Measurements from ENCODE around the gene FAM3C. TPM values are rescaled to one million over a fixed set of nuclear protein-coding genes. Genes with fewer than 3 reads are reported as not detected.

Gene FAM3C
- total and polyA plus RNA-seq, 2 donors: 10.3 to 35.1 TPM

DNA sequence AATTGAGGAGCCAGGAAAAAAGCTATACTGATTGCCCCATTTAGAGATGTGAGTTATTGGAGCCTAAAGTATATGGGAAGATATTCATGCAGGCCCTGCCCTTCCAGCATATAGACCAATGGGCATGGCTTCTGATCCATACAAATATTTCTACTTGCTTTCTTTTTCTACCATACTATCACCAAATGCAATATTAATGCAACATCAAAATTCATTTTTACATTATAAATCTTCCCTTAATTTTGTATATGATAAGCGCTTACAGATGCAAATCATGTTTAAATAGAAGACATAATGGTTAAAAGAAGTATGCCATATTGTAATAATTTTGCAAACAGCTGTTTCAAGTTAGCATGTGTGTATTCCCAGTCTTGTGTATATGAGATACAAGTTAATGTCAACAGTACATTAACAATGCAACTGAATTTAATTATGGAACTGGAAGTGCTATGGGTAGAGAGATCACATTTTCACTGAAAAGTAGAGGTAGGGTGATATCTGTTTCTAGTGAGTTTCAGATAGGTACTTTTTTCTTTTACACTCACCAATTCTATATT is 91.9 kb downstream of the FAM3C start:
- no peaks in the 10 kb centered on the region for H3K9me3 ChIP-seq (ENCODE audit: control insufficient read depth in 2 of 2, insufficient read depth in 1 of 2, low read length in 1 of 2)
- no peak for DNase-seq (ENCODE audit: low read depth in 6 of 9, low spot score in 9 of 9)
- H3K36me3 ChIP-seq (ENCODE audit: control insufficient read depth in 2 of 2, insufficient read depth in 2 of 2, low read length in 1 of 2): no peaks in the 10 kb centered on the region
- WGBS: 97% methylated on average over 1 of the region's 1 CpG
- H3K27ac ChIP-seq (ENCODE audit: low read depth in 1 of 2, low read length in 1 of 2): no peak overlapping the region
- H3K27me3 ChIP-seq (ENCODE audit: control insufficient read depth in 2 of 2, insufficient read depth in 1 of 2, low read length in 1 of 2): no peaks in the 10 kb centered on the region
- H3K4me3 ChIP-seq (ENCODE audit: low read length in 2 of 2): no peak overlapping the region
- H3K4me1 ChIP-seq (ENCODE audit: control insufficient read depth in 2 of 2, insufficient read depth in 2 of 2, low read length in 2 of 2): no peaks in the 10 kb centered on the region

DNA sequence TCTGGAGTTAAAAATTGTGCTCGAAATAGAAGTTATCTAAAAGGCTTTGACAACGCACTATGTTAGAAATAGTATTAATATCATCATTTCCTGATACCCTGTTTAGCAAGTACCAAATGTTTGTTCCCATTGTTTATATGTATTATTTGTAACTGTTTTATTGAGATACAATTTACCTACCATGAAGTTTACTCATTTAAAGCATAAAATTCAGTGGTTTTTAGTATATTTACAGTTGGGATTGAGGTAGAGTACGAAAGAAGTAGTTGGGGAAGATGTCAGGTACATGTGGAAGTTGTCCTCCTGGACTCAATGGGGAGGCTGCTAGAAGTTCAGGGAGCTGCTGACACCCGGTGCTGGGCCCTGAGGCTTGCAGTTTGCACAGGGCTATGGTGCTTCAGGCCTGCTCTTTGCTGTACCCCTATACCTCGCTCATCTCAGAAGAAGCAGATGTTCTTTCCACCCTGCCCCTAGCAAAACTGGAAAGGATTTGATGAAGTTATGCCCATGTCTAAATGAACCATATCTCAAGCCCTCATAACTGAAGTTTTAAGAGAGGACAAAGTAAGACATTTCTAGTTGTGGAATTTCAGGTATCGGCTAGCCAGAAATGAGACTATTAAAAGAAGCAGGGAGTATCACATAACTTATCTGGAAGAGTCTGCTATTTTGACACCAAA is 92.5 kb downstream of the FAM3C start:
- Histone ChIP-seq H3K4me3 (ENCODE audit: low read length in 2 of 2) (no peak overlapping the region), H3K27me3 (ENCODE audit: control insufficient read depth in 2 of 2, insufficient read depth in 1 of 2, low read length in 1 of 2) (no peaks in the 10 kb centered on the region), H3K9me3 (ENCODE audit: control insufficient read depth in 2 of 2, insufficient read depth in 1 of 2, low read length in 1 of 2) (no peaks in the 10 kb centered on the region), H3K4me1 (ENCODE audit: control insufficient read depth in 2 of 2, insufficient read depth in 2 of 2, low read length in 2 of 2) (no peaks in the 10 kb centered on the region), H3K36me3 (ENCODE audit: control insufficient read depth in 2 of 2, insufficient read depth in 2 of 2, low read length in 1 of 2) (no peaks in the 10 kb centered on the region), H3K27ac (ENCODE audit: low read depth in 1 of 2, low read length in 1 of 2) (no peak overlapping the region)
- DNase-seq (ENCODE audit: low read depth in 6 of 9, low spot score in 9 of 9): no peak
- 96% methylated on average over 6 of the region's 6 CpGs for WGBS

DNA sequence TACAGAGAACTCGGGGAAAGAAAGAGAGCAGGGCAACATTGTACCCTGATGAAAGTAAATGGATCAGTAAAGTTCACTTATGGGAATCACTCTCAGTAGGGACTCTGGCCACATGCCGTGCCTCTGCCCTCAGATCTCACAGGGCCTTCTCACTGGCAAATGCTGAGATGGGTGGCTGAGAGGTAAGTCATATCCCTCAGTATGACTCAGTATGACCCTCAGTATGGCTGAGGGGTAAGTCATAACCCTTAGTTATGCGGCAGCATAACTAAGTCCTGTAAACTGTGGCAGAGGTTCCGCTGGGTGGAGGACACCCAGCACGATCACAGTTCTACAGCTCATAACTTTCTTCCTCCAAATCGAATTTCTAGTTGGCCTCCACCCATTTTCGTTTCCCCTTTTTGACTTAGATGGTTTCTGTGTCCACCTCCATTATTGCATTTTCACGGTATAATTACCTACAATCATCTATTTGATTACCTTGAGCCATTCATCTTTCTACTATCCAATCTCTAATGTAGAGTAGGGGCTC is 93.8 kb downstream of the FAM3C start:
- Histone ChIP-seq H3K4me1 (ENCODE audit: control insufficient read depth in 2 of 2, insufficient read depth in 2 of 2, low read length in 2 of 2) (no peaks in the 10 kb centered on the region), H3K9me3 (ENCODE audit: control insufficient read depth in 2 of 2, insufficient read depth in 1 of 2, low read length in 1 of 2) (no peaks in the 10 kb centered on the region), H3K36me3 (ENCODE audit: control insufficient read depth in 2 of 2, insufficient read depth in 2 of 2, low read length in 1 of 2) (no peaks in the 10 kb centered on the region), H3K4me3 (ENCODE audit: low read length in 2 of 2) (no peak overlapping the region), H3K27me3 (ENCODE audit: control insufficient read depth in 2 of 2, insufficient read depth in 1 of 2, low read length in 1 of 2) (no peaks in the 10 kb centered on the region), H3K27ac (ENCODE audit: low read depth in 1 of 2, low read length in 1 of 2) (no peak overlapping the region)
- DNase-seq (ENCODE audit: low read depth in 6 of 9, low spot score in 9 of 9): no peak
- 96% methylated on average over 8 of the region's 8 CpGs for WGBS

DNA sequence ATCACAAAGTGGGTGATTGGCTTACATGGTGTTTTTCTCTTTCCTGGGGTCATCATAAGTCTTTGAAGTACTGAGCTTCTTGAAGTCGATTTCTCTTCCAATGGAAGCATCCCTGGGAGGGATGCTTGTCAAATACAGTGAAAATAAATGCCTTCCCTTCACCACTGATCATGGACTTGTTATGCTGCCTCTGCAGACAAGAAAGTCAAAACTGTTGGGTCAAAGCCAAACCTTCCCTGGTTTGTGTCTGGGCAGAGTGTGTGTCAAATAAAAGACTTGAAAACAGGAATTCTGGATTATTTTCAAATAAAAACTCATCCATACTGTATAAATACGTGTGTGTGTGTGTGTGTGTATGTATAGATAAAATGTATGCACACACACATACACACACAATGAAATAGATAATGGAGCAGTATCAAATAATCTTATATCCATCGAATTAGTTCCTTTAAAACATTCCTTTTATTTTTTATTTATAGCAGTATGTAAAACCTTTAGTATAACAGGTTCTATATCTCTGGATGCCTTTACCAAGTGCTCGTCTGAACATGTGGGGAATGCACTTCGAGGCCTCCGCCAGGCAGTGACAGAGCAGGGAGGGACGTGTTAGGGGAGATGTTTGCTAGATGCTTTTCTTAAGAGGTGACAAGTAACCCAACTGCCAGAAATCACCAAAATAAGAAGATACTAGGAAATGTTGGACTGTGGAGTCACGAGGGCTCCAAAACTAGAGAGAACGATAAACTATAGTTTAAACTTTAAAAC is 94.5 kb downstream of the FAM3C start:
- Histone ChIP-seq H3K4me3 (ENCODE audit: low read length in 2 of 2) (no peak overlapping the region), H3K9me3 (ENCODE audit: control insufficient read depth in 2 of 2, insufficient read depth in 1 of 2, low read length in 1 of 2) (no peaks in the 10 kb centered on the region), H3K36me3 (ENCODE audit: control insufficient read depth in 2 of 2, insufficient read depth in 2 of 2, low read length in 1 of 2) (no peaks in the 10 kb centered on the region), H3K27ac (ENCODE audit: low read depth in 1 of 2, low read length in 1 of 2) (no peak overlapping the region), H3K27me3 (ENCODE audit: control insufficient read depth in 2 of 2, insufficient read depth in 1 of 2, low read length in 1 of 2) (no peaks in the 10 kb centered on the region), H3K4me1 (ENCODE audit: control insufficient read depth in 2 of 2, insufficient read depth in 2 of 2, low read length in 2 of 2) (no peaks in the 10 kb centered on the region)
- WGBS: 82% methylated on average over 9 of the region's 9 CpGs
- no peak for DNase-seq (ENCODE audit: low read depth in 6 of 9, low spot score in 9 of 9)

DNA sequence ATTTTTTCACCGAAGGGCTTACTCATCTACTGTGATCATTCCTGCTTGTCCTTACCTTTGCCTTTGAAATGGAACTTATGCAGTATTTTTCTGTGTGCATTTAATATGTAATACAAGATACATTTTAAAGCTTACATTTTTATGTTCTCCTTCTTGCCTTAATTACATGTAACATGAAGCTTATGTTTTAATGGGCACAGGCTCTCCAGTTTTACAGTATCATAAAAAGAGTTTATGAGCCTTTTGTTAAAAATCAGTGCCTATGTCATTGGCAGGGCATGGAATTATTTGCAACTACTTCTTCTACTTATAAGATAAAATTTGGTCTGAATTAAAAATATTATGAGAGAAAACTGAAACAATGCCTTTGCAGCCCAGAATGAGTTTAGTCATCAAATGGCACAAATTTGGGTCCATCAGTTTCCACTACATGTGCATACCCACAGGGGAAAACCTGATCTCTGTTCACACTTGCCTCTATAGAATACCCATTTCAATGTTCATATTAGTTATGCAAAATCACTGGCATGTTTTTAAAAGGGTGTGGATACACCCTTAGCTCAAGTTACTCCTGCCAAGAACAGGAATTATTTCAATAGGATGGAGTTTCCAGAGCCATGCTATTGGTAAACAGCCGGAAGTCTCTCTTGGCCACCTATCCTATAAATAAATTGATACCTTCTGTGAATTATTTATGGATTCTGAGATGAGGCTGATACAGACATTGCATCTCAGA is 95.3 kb downstream of the FAM3C start:
- Histone ChIP-seq H3K4me3 (ENCODE audit: low read length in 2 of 2) (no peak overlapping the region), H3K27ac (ENCODE audit: low read depth in 1 of 2, low read length in 1 of 2) (no peak overlapping the region)
- 94% methylated on average over 2 of the region's 2 CpGs for WGBS

More for the DNA sequence above, 95.3 kb downstream of the FAM3C start:
- H3K36me3 ChIP-seq (ENCODE audit: control insufficient read depth in 2 of 2, insufficient read depth in 2 of 2, low read length in 1 of 2): no peaks in the 10 kb centered on the region
- no peak for DNase-seq (ENCODE audit: low read depth in 6 of 9, low spot score in 9 of 9)
- H3K4me1 ChIP-seq (ENCODE audit: control insufficient read depth in 2 of 2, insufficient read depth in 2 of 2, low read length in 2 of 2): no peaks in the 10 kb centered on the region
- H3K27me3 ChIP-seq (ENCODE audit: control insufficient read depth in 2 of 2, insufficient read depth in 1 of 2, low read length in 1 of 2): no peaks in the 10 kb centered on the region
- no peaks in the 10 kb centered on the region for H3K9me3 ChIP-seq (ENCODE audit: control insufficient read depth in 2 of 2, insufficient read depth in 1 of 2, low read length in 1 of 2)

Other genes with a start within 250 kb of the FAM3C start
- 0.05 TPM for gene WNT16, start 67.3 kb downstream of the FAM3C start, total RNA-seq
- 0.30 TPM for gene WNT16, start 67.3 kb downstream of the FAM3C start, polyA plus RNA-seq

Measured in thymus (tissue), 11 donors.